CD4-positive, alpha-beta memory T cell (primary cell): ENCODE measurements around the gene PAPSS2. TPM values are rescaled to one million over a fixed set of nuclear protein-coding genes. Genes with fewer than 3 reads are reported as not detected.

Experiments
- CTCF ChIA-PET: fragments of 350-600 bp; sonication (Branson Sonifier 250); formaldehyde crosslinking; loops from one replicate; lab custom pipeline; 2021; ENCODE audit warnings: inconsistent platforms; ENCODE audit not compliant: partially characterized antibody; lab: Charles Lee
- POLR2A ChIA-PET: fragments of 350-600 bp; sonication (Branson Sonifier 250); formaldehyde crosslinking; loops from one replicate; lab custom pipeline; 2021; ENCODE audit not compliant: partially characterized antibody; lab: Charles Lee
- DNase-seq, 5 donors: peaks; one replicate each; pipeline versions ENCODE4 v3.0.0 to v3.0.0-alpha.2; 2020 to 2022; ENCODE audit warnings: mixed read lengths in 1 of 5
- H3K27ac ChIP-seq: one replicate; pipeline ENCODE4 v1.7.0; 2013; ENCODE audit warnings: low read depth, low read length
- H3K27me3 ChIP-seq: 2 replicates; pipeline ENCODE4 v1.7.0; 2013; ENCODE audit warnings: mild to moderate bottlenecking, low read length, moderate library complexity; ENCODE audit not compliant: insufficient read depth
- H3K36me3 ChIP-seq: 2 replicates; pipeline ENCODE4 v1.7.0; 2013; ENCODE audit warnings: mild to moderate bottlenecking, low read length, moderate library complexity; ENCODE audit not compliant: insufficient read depth
- H3K4me1 ChIP-seq: 2 replicates; pipeline ENCODE4 v1.7.0; 2013; ENCODE audit warnings: mild to moderate bottlenecking, low read length, moderate library complexity; ENCODE audit not compliant: insufficient read depth
- H3K4me3 ChIP-seq, 2 donors: one replicate each; pipeline ENCODE4 v1.7.0; 2013; ENCODE audit warnings: low read length in 2 of 2, mild to moderate bottlenecking in 1 of 2
- H3K9me3 ChIP-seq, 2 donors: one replicate each; pipeline ENCODE4 v1.7.0; 2013; ENCODE audit warnings: low read length in 2 of 2, control low read depth in 1 of 2; ENCODE audit not compliant: control insufficient read depth in 1 of 2
- H3K27ac Mint-ChIP-seq, 7 donors: one replicate each; pipeline ENCODE4 v1.8.0; 2020 to 2021; ENCODE audit warnings: mixed read lengths in 7 of 7, mild to moderate bottlenecking in 6 of 7, inconsistent platforms in 3 of 7, moderate library complexity in 3 of 7
- H3K27me3 Mint-ChIP-seq, 2 donors: one replicate each; pipeline ENCODE4 v1.8.0; 2020 to 2021; ENCODE audit warnings: mixed read lengths in 2 of 2
- H3K36me3 Mint-ChIP-seq, 2 donors: one replicate each; pipeline ENCODE4 v1.8.0; 2020 to 2021; ENCODE audit warnings: mixed read lengths in 2 of 2, inconsistent platforms in 1 of 2, mild to moderate bottlenecking in 1 of 2
- H3K4me1 Mint-ChIP-seq, 4 donors: one replicate each; pipeline ENCODE4 v1.8.0; 2020 to 2021; ENCODE audit warnings: mixed read lengths in 4 of 4, mild to moderate bottlenecking in 1 of 4
- H3K4me3 Mint-ChIP-seq, 8 donors: one replicate each; pipeline ENCODE4 v1.8.0; 2020 to 2021; ENCODE audit warnings: mixed read lengths in 8 of 8, mild to moderate bottlenecking in 7 of 8, moderate library complexity in 6 of 8, inconsistent platforms in 3 of 8
- H3K9me3 Mint-ChIP-seq, 8 donors: one replicate each; pipeline ENCODE4 v1.8.0; 2020 to 2021; ENCODE audit warnings: mixed read lengths in 8 of 8, mild to moderate bottlenecking in 5 of 8, inconsistent platforms in 3 of 8, moderate library complexity in 1 of 8
- intact Hi-C: fragments of 100-400 bp; cut with micrococcal nuclease; formaldehyde crosslinking; loops from one replicate; pipeline ENCODE4 v1.15.1; 2023
- polyA plus RNA-seq, 2 donors: library from polyadenylated mRNA; unstranded; fragments of 300-500 nt; fragmentation: Illumina TruSeq; gene quantifications; one replicate each; pipeline ENCODE4 v1.2.3, GENCODE V29; 2021
- total RNA-seq, 2 experiments: library from RNA; stranded (reverse); gene quantifications; one replicate each; pipeline ENCODE4 v1.2.3, GENCODE V29; 2021

Gene PAPSS2
- total and polyA plus RNA-seq, 4 experiments from 2014 or later, result 0.15 to 0.73 (median 0.31) TPM

DNA sequence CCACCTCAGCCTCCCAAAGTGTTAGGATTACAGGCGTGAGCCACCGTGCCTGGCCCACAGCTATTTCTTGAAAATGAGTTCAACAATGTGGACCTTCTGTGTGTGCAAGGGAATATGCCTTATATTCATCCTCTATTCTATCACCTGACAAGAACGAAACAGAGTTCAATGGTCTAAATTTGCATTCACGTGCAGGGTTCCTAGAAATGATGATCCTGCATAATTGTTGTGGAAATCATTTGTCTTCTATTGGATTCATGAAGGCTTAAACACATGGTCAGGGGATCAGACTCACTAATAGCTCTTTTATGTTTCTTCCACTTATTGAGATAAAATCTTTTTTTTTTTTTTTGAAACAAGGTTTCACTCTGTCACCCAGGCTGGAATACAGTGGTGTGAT lies 23.7 kb downstream of the PAPSS2 start:
- Mint-ChIP-seq H3K27me3 (peaks cover 6 to 16% of the 10 kb centered on the region in 2 donors), H3K27ac (no peak overlapping the region), H3K4me3 (no peak overlapping the region), H3K36me3 (no peaks in the 10 kb centered on the region), H3K4me1 (no peaks in the 10 kb centered on the region), H3K9me3 (peaks cover 0 to 2% (median 0%) of the 10 kb centered on the region in 8 donors)
- no peaks in the 10 kb centered on the region for H3K27me3 ChIP-seq
- ChIA-PET CTCF (interaction anchor here (0.7 kb wide), 1 partner anchor 28 kb away, joined by 3 read pairs; no protein-coding TSS in a partner anchor), POLR2A (no interaction called here)
- no peak for DNase-seq
- no peaks in the 10 kb centered on the region for H3K36me3 ChIP-seq
- H3K9me3 ChIP-seq, result no peaks in the 10 kb centered on the region
- H3K4me3 ChIP-seq, result no peak overlapping the region
- H3K27ac ChIP-seq, result no peak overlapping the region
- intact Hi-C loops, result no loop called here
- no peaks in the 10 kb centered on the region for H3K4me1 ChIP-seq

DNA sequence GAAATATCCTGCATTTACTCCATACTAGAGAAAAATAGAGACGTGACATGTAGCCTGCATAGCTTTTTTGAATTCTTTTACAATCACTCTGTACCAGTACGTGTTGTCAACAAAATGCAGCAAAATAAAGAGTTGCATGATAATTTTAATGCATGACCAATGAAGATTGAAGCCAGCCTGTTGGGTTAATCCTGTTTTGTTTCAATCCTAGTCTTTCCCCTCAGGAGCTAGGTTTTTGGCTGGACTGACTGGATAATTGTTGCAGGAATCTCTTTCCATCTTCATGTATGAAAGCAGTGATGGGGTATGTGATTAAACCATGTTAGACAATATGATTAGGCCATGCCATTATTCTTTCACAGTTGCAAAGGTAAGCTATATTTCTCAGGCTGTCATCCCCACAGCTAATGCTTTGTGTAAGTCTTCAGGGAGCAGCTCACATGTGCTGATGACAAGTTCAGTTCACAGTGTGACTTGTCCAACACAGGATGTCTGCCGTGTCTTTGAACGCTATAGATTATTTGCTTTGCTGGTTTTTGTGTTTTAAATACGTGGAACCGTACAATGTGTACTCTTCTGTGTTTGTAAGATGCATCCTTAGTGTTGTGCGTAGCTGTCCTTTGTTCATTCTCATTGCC lies 24.4 kb downstream of the PAPSS2 start:
- H3K27me3 Mint-ChIP-seq, result peaks cover 6 to 12% of the 10 kb centered on the region in 2 donors
- H3K4me3 Mint-ChIP-seq, result no peak overlapping the region
- ChIA-PET CTCF (no interaction called here), POLR2A (no interaction called here)
- intact Hi-C loops, result no loop called here
- no peaks in the 10 kb centered on the region for H3K27me3 ChIP-seq
- no peaks in the 10 kb centered on the region for H3K36me3 ChIP-seq
- H3K9me3 Mint-ChIP-seq, result no peaks in the 10 kb centered on the region
- no peak overlapping the region for H3K4me3 ChIP-seq
- DNase-seq, result no peak
- H3K4me1 ChIP-seq, result no peaks in the 10 kb centered on the region
- no peak overlapping the region for H3K27ac ChIP-seq
- no peaks in the 10 kb centered on the region for H3K36me3 Mint-ChIP-seq
- no peak overlapping the region for H3K27ac Mint-ChIP-seq
- H3K9me3 ChIP-seq, result no peaks in the 10 kb centered on the region
- H3K4me1 Mint-ChIP-seq, result no peaks in the 10 kb centered on the region

- no peaks in the 10 kb centered on the region for H3K4me1 Mint-ChIP-seq
- H3K36me3 ChIP-seq, result no peaks in the 10 kb centered on the region
- CTCF ChIA-PET, result interaction anchor here (0.6 to 1.2 kb wide), 2 partner anchors 10 to 58 kb away, joined by 3 to 4 read pairs; no protein-coding TSS in a partner anchor
- H3K27ac ChIP-seq, result no peak overlapping the region
- no peak overlapping the region for H3K27ac Mint-ChIP-seq
- no peaks in the 10 kb centered on the region for H3K9me3 Mint-ChIP-seq
- H3K4me1 ChIP-seq, result no peaks in the 10 kb centered on the region
- intact Hi-C loops, result no loop called here
- POLR2A ChIA-PET, result no interaction called here
- no peaks in the 10 kb centered on the region for H3K27me3 ChIP-seq
- no peak for DNase-seq
- H3K4me3 ChIP-seq, result no peak overlapping the region
- no peaks in the 10 kb centered on the region for H3K9me3 ChIP-seq
- no peaks in the 10 kb centered on the region for H3K36me3 Mint-ChIP-seq
- no peak overlapping the region for H3K4me3 Mint-ChIP-seq
- peaks cover 6 to 11% of the 10 kb centered on the region in 2 donors for H3K27me3 Mint-ChIP-seq
Measured at GRCh38 chr10:87685832-87686574, 26.3 kb downstream of the PAPSS2 start.

DNA sequence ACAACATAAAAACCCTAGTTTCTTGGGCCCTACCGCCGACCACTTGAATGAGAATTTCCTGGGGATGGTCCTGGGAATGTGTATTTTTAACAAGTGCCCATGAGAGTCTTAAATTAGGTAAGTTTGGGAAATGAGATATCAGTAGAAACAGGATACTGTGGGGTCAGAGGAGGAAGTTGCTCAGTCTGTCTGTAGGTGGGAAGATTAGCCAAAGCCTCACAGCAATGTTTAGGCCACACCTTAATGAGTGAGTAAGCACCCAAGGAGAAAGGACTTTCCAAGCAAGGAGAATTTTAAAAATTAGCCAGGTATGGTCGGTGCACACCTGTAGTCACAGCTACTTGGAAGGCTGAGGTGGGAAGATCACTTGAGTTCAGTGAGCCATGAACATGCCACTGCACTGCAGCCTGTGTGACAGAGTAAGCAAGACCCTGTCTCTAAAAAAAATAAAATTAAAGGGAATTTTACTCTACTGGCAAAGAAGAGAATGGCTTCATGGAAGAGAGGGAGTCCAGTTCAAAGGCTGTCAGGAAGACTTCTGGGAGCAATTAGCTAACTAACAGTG lies 31.9 kb downstream of the PAPSS2 start:
- Mint-ChIP-seq H3K27ac (no peak overlapping the region), H3K9me3 (no peaks in the 10 kb centered on the region), H3K4me3 (no peak overlapping the region), H3K4me1 (no peaks in the 10 kb centered on the region), H3K36me3 (no peaks in the 10 kb centered on the region), H3K27me3 (peaks cover 3 to 5% of the 10 kb centered on the region in 2 donors)
- no peak overlapping the region for H3K4me3 ChIP-seq
- no peaks in the 10 kb centered on the region for H3K9me3 ChIP-seq
- DNase-seq, result no peak
- H3K36me3 ChIP-seq, result no peaks in the 10 kb centered on the region
- H3K27me3 ChIP-seq, result no peaks in the 10 kb centered on the region
- H3K4me1 ChIP-seq, result no peaks in the 10 kb centered on the region
- ChIA-PET POLR2A (no interaction called here), CTCF (no interaction called here)
- intact Hi-C loops, result no loop called here
- H3K27ac ChIP-seq, result no peak overlapping the region

DNA sequence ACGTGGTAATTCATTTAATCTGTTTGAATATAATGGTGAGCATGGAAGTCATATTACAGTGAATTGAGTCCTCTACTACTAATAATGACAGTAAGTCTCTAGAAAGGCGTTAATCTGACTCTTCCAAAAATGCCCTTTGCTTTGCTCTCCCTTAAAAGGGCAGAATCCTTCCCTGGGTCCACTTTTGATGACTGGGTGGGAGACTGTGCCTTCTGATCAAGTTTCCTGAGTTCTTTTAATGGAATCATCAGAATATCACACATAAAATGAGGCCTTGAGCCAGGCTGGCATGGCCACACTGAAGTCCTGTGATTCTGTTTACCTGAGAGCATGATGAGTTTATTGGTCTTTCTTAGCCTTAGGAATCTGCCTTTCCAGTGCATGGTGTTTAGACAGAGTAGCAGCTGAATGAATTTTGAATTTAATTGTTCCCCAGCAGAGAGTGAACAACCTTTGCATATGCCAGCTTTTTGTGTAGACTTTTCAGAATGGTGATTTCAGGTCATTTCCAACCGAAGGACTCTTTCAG lies 33.3 kb downstream of the PAPSS2 start:
- peaks cover 5 to 8% of the 10 kb centered on the region in 2 donors for H3K27me3 Mint-ChIP-seq
- peak overlapping the region in 1 of 7 donors; percentile 38 for H3K27ac Mint-ChIP-seq
- ChIA-PET POLR2A (no interaction called here), CTCF (no interaction called here)
- intact Hi-C loops, result no loop called here
- Histone ChIP-seq H3K27me3 (no peaks in the 10 kb centered on the region), H3K4me3 (no peak overlapping the region), H3K9me3 (no peaks in the 10 kb centered on the region), H3K36me3 (no peaks in the 10 kb centered on the region), H3K4me1 (no peaks in the 10 kb centered on the region), H3K27ac (no peak overlapping the region)
- no peak overlapping the region for H3K4me3 Mint-ChIP-seq
- no peaks in the 10 kb centered on the region for H3K36me3 Mint-ChIP-seq
- no peaks in the 10 kb centered on the region for H3K4me1 Mint-ChIP-seq
- no peak for DNase-seq
- H3K9me3 Mint-ChIP-seq, result no peaks in the 10 kb centered on the region

DNA sequence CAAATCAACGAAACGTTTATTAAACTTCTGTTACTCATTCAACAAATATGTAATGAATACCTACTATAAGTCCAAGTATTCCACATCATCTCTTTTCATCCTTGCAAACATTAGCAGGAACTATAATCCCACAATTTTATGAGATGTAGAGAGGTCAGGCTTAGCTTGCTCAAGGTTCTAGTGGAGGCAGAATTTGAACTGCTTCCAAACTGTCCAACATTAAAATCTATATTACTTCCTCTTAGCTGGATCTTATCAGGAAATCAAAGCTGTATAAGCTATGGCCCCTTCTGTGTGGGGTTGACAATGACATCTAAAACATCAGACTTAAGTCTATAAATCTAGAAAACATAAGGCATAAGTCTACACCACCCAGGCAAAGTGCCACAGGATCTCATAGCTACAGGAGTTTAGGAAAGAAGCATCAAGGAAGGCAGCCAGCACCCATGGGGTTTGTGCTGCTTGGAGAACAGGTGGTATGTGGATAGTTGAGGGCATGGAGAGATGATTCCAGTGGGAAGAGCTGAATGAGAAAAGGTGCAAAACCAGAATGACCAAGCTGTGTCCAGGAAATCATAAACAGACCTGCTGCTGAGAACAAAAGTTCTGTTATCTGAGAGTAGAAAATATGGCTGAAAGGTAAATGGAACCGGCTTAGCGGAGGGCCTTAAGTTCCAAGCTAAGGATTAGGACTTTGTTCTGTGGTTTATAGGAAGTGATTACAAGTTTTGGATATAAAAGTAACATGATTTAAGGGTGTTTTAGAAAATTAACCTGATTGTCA lies 34.5 kb downstream of the PAPSS2 start:
- Histone ChIP-seq H3K27me3 (no peaks in the 10 kb centered on the region), H3K36me3 (no peaks in the 10 kb centered on the region), H3K4me3 (no peak overlapping the region), H3K4me1 (no peaks in the 10 kb centered on the region), H3K27ac (no peak overlapping the region), H3K9me3 (no peaks in the 10 kb centered on the region)
- ChIA-PET POLR2A (no interaction called here), CTCF (no interaction called here)
- DNase-seq, result no peak
- Mint-ChIP-seq H3K9me3 (no peaks in the 10 kb centered on the region), H3K27me3 (peaks cover 6 to 13% of the 10 kb centered on the region in 2 donors), H3K4me1 (no peaks in the 10 kb centered on the region), H3K4me3 (no peak overlapping the region), H3K27ac (no peak overlapping the region), H3K36me3 (no peaks in the 10 kb centered on the region)
- intact Hi-C loops, result no loop called here

GRCh38 chr10:87695074-87695473 lies 35.4 kb downstream of the PAPSS2 start:
- Mint-ChIP-seq H3K36me3 (no peaks in the 10 kb centered on the region), H3K9me3 (no peaks in the 10 kb centered on the region), H3K4me3 (no peak overlapping the region), H3K27me3 (peaks cover 6 to 14% of the 10 kb centered on the region in 2 donors), H3K4me1 (no peaks in the 10 kb centered on the region), H3K27ac (no peak overlapping the region)
- intact Hi-C loops, result no loop called here
- Histone ChIP-seq H3K4me1 (no peaks in the 10 kb centered on the region), H3K36me3 (no peaks in the 10 kb centered on the region), H3K27me3 (no peaks in the 10 kb centered on the region), H3K4me3 (no peak overlapping the region), H3K27ac (no peak overlapping the region), H3K9me3 (no peaks in the 10 kb centered on the region)
- POLR2A ChIA-PET, result no interaction called here
- DNase-seq, result no peak
- CTCF ChIA-PET, result no interaction called here
